Gastrocnemius medialis (tissue), 4 donors: ENCODE measurements around the gene MMD2.

Experiments used
- CTCF ChIP-seq, 5 experiments: fragments of 450-650 bp in 3 of 5; fragments of 200-600 bp in 2 of 5; sonication (generic) in 2 of 5; IDR thresholded peaks in 4 of 5; conservative IDR thresholded peaks in 1 of 5; 1 replicate in 4 of 5; 2 replicates in 1 of 5; pipeline ENCODE4 v1.5.1; 2016 to 2019; ENCODE audit warnings: antibody characterized with exemption in 5 of 5, mild to moderate bottlenecking in 3 of 5, moderate library complexity in 3 of 5
- POLR2A ChIP-seq, 2 donors: fragments of 450-650 bp; IDR thresholded peaks; one replicate each; pipeline ENCODE4 v1.6.1; 2017; ENCODE audit warnings: antibody characterized with exemption in 2 of 2, mild to moderate bottlenecking in 2 of 2, moderate library complexity in 2 of 2

GRCh38 chr7:4959306-4959705 lies 319 bp upstream of the MMD2 start:
- TF ChIP-seq CTCF (IDR thresholded peaks at IDR 0.05 in 4 of 5, conservative IDR thresholded peaks at IDR 0.05 in 1 of 5) (no peak), POLR2A (IDR thresholded peaks at IDR 0.05) (no peak)
